C4-2B (cell line): ENCODE results near the gene ZBTB8B.

Experiments used
- ZFX ChIP-seq: fragments of 450-650 bp; IDR thresholded peaks from 2 replicates; pipeline ENCODE4 v1.6.1; 2017
- TF ChIP-seq, protein P1 (sequence below): fragments of 450-650 bp; conservative IDR thresholded peaks from 2 replicates; pipeline ENCODE4 v1.5.1; 2017; ENCODE audit warnings: mild to moderate bottlenecking

DNA sequence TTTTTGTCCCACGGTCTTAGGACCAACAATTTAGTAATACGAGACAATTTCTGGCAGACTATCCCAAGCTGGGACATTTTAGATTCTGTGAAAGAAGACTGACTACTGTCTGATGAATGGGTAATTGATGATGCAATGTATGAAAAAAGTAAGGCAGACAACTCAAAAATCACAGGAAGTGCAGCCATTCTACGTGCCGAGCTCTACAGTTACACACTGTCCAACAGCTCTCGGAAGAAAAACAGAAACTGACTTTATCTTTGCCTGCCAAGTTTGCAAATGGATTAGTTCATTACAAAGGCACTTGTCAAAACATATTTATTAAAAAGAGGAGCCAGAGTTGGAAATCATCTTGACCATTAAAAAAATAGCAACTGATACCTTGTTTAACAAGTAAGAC lies 31.3 kb downstream of the ZBTB8B start:
- TF ChIP-seq, protein P1, sequence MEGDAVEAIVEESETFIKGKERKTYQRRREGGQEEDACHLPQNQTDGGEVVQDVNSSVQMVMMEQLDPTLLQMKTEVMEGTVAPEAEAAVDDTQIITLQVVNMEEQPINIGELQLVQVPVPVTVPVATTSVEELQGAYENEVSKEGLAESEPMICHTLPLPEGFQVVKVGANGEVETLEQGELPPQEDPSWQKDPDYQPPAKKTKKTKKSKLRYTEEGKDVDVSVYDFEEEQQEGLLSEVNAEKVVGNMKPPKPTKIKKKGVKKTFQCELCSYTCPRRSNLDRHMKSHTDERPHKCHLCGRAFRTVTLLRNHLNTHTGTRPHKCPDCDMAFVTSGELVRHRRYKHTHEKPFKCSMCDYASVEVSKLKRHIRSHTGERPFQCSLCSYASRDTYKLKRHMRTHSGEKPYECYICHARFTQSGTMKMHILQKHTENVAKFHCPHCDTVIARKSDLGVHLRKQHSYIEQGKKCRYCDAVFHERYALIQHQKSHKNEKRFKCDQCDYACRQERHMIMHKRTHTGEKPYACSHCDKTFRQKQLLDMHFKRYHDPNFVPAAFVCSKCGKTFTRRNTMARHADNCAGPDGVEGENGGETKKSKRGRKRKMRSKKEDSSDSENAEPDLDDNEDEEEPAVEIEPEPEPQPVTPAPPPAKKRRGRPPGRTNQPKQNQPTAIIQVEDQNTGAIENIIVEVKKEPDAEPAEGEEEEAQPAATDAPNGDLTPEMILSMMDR, result no peak
- TF ChIP-seq ZFX, result no peak
